GM19025 (cell line): ENCODE measurements around the gene CIC.
"Not testable (repeated sequence)": the region's sequence is repeated elsewhere in the genome, so short reads cannot be mapped to it uniquely, and the experiment has no call there.

Experiments
- ATAC-seq: cut with Tn5 transposase; IDR thresholded peaks from one replicate; pipeline ENCODE4 v1.9.1; 2021; ENCODE audit warnings: mild to moderate bottlenecking, low read depth, moderate library complexity; ENCODE audit not compliant: unreplicated experiment

Gene CIC

GRCh38 chr19:42254089-42254849, 14.8 kb upstream of the CIC start:
- ATAC-seq: no peak

DNA sequence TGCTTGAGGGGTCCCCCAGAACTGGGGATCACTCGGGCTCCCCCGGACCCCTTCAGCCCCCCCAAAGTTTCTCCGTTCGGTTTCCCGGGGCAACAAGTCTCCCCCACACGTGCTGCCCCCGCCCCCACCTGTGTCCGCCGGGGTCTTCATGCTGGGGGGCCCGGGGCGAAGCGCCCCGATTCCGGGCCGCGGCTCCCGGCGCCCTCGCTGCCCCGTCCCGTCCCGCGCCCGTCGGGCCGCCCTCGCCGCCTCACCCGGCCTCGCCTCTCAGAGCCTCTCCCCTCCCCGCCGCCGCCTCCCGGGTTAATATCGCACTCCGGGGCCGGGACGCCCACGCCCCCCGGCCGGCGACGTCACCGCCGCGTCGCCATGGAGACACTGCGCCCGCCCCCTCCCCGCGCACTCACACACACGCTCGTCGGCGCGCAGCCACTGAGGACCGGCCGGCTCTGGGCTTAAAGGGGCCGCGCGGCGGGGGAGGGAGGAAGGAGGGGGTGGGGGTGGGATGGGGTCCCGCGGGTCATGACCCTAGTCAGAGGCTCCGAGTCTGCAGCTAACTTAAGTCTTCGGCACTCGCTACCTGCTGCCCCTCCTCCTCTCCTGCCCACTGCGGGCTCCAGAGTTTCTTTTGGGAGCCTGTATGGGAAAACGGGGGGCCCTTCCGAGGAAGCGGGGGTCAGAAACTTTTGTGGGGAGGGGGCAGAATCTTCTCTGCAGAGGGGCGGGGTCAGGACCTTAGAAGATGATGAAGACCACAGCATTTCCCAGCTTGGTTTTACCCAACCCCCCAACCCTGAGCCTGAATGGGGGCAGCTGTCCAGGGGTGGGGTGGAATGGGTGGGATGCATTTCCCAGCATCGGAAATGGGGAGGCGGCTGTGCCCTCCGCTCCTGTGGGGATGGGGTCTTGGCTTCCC, 13.9 kb upstream of the CIC start, which contains the start of gene ERF:
Gene ERF (minus strand): TSS at position 279 of the 916 bp plus-strand sequence. CDS start 129 bp downstream, at position 150.
- ATAC-seq: peak; percentile 65

DNA sequence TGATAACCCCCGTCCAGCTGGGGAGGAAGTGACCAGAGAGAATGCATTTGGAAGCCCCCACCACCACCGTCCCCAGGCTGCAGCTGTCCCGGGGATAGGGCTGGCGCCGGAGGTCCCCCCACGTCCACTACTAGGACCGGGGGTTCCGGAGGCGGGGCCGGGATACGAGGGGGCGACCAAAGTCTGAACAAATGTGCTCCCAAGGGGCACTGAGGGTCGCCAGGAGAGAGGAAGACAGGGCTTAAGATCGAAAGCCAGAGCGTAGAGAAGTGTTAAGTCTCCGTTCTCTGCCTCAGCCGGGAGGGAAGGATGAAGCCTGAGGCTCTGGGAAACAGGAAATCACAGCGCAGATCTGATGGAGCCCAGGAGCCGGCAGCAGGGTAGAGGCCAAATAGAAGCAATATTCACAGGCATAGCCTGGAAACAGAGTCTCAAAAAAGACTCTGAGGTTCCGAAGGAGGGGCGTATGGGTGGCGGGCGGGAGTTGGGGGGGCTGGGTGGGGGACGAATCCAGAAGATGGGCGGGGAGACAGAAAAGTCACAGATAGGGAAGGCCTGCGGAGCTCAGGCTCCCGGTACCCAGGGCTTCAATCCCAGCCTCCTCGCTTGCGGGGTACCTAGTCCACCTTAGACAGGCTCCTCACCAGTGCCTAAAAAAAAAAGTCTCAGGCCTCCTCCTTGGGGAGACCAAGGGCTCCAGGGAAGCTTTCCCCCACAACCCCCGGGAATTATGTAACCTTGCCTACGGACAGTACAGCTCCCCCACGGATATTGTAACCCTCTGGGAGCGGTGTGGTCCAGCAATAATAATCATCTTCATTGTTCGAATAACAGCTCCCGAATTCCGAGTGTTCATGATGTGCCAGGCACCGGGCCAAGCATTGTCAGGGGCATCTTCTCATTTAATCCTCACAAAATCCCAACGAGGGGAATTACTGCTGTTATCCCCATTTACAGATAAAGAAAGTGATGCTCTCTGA, 13.0 kb upstream of the CIC start:
- no peak for ATAC-seq

DNA sequence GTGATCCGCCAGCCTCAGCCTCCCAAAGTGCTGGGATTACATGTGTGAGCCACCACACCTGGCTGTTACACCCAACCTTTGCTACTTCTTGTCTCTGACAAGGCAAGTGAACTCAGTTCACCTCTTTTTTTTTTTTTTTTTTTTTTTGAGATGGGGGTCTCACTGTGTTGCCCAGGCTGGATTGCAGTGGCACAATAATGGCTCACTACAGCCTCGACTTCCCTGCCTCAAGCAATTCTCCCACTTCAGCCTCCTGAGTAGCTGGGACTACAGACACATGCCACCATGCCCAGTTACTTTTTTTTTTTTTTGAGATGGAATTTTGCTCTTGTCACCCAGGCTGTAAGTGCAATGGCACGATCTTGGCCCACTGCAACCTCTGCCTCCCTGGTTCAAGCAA, 11.2 kb upstream of the CIC start:
- not testable (repeated sequence) for ATAC-seq

- no peak for ATAC-seq
These were observed 7.3 kb upstream of the CIC start for GRCh38 chr19:42261763-42262162.

GRCh38 chr19:42266105-42266504, 2.9 kb upstream of the CIC start:
- ATAC-seq: not testable (repeated sequence)

- ATAC-seq: not testable (repeated sequence)
These were observed 2.0 kb upstream of the CIC start for GRCh38 chr19:42266928-42267603.

DNA sequence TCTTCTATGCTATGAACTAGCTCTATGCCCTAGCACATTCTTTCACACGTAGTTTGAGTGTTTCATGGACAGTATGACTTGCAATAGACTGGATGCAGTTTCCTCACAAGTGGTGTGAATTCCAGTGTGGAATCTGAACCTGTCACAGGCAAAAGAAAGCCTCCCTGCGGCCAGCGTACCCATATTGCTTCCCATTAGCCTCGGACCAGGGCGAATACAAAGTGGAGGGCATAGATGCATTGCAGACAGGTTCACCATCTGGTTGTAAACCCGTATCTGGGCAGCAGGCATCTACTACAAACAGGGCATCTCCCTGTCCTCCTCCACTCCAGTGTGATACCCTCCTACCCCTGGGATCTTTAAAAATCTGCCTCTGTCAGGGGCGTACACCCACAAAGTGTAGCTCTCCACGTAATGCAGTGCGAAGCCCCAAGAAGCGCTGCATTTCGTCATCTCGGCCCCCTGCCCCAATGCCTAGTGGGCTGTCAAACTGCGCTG, 1.4 kb upstream of the CIC start:
- no peak for ATAC-seq

DNA sequence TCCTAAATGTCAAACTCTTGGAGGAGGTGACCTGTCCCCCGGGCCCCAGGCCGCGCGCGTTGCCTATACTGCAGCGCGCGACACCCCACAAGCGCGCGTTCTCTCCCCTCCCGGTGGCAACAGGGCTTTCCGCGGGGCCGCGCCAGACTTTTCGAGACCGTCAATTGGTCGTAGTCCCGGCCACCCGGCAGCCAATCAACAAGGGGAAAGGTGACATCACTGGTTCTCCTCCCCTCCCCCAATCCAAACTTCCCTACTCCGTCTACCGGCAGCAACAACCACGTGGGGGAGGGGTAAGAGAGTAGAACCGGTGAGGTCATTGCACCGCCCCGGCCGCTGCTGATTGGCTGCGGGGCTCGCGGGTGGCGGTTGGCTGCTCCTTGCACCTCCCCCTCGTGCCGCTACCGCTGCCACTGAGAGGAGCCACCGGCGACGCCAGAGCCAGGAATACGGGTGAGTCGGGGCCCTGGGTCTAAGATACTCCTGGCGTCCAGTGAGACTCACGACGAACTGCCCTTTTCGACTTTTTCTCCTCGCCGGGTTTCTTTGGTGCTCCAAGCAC, 829 bp upstream of the CIC start:
- peak; percentile 52 for ATAC-seq

DNA sequence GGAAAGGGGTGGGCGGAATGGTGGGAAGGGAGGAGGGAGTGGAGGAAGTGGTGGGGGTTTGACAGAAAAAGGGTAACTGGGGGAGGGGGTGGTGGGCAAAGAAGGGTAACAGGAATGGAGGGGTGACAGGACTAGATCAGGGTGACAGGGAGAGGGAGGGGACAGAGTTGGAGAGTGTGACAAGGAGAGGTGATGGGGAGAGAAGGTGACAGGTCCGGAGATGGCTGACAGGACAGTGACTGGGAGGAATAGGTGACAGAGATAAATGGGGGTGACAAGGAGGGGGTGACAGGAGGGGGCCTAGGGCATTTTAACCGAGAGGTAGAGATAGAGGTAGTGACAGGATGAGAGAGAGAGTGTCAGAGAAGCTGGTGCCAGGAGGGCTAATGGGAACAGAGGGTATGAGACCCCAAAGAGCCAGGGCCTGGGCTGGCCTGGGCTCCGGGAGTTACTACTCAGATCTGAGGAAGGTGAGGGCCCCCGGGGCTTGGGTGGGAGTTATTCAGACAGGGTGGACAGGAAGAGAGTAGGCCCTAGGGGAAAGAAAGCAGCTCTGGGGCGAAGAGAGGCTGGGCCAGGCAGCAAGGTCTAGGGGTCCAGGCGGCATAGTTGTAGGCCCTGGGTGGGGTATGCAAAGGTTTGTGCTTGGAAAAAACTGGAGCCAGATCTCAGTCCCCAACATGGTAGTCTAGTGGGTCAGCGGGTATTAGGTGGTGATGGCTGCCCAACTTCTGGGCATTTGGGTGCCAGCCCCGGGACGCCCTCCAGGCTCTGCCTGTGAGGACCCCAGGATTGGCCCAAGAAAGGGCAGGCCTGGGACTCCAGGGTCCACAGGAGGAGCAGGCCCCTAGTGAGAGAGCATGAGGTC, 660 bp downstream of the CIC start:
- no peak for ATAC-seq

DNA sequence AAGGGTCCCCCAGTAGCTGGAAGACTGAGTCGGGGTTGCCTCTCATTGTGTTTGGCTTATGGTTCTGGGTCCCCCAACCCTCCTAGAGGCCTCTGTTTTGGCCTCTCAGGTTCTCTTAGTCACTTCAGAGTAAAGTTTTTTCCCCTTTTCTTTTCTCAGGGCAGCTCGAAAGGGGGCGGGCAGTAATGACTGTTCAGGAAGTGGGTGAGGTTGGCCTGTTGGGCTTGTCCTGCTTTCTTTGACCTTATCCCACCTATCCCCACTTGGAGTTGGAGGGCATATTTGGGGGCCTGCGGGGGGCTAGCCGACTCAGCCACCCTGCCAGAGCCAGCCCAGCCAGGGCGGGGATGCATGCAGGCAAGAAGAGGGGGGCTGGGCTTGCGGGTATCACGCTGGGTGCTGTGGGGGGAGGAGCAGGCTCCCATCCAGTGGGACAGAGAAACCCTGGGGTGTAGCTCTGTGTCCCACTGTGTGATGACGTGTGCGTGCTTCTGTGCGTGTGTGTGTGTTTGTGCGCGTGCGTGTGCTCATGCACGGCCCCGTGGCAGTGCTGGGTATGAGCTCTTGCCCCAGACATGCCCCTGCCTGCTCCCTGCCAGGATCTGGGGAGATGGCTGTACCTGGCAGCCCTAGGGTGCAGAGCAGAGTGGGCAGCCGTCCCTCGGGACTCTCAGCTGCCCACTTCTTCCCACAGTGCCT, 1.4 kb downstream of the CIC start:
- ATAC-seq: no peak

- no peak for ATAC-seq
These were observed 2.0 kb downstream of the CIC start for GRCh38 chr19:42271045-42271419.

- ATAC-seq: no peak
These were observed 2.9 kb downstream of the CIC start for GRCh38 chr19:42271861-42272534.

DNA sequence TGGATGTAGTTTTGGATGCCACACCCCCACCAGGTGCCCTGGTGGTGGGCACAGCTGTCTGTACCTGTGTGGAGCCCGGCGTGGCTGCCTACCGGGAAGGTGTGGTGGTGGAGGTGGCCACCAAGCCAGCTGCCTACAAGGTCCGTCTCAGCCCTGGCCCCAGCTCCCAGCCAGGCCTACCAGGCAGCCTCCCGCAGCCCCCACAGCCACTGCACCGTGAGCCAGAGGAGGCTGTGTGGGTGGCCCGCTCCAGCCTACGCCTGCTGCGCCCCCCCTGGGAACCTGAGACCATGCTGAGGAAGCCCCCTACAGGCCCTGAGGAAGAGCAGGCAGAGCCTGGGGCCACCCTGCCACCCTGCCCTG, 3.5 kb downstream of the CIC start:
- no peak for ATAC-seq

GRCh38 chr19:42272989-42273406, 3.9 kb downstream of the CIC start:
- no peak for ATAC-seq

DNA sequence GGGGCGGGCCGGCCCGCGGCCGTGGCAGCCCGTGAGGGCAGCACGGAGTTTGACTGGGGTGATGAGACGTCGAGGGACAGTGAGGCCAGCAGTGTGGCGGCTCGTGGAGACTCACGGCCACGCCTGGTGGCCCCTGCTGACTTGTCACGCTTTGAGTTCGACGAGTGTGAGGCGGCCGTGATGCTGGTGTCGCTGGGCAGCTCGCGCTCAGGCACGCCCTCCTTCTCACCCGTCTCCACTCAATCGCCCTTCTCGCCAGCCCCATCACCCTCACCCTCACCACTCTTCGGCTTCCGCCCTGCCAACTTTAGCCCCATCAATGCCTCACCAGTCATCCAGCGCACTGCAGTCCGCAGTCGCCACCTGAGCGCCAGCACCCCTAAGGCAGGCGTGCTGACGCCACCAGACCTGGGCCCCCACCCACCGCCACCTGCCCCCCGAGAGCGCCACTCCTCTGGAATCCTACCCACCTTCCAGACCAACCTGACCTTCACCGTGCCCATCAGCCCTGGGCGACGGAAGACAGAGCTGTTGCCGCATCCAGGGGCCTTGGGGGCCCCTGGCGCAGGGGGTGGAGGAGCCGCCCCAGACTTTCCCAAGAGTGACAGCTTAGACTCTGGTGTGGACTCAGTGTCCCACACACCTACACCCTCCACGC, 4.5 kb downstream of the CIC start:
- no peak for ATAC-seq
